ENCODE results near the gene CRELD1.

The CRELD1 gene

GRCh38 chr3:9951598-9951961, 17.9 kb downstream of the CRELD1 start:
- H3K27me3 ChIP-seq (ENCODE audit: control insufficient read depth, insufficient read depth, low read length): peaks cover 16% of the 10 kb centered on the region
- H3K36me3 ChIP-seq (ENCODE audit: control insufficient read depth, insufficient read depth, low read length): peaks cover 8% of the 10 kb centered on the region
- H3K4me3 ChIP-seq (ENCODE audit: low read depth, low read length): peak overlapping the region; percentile 90
- H3K4me1 ChIP-seq (ENCODE audit: control insufficient read depth, insufficient read depth, low read length): peaks cover 20% of the 10 kb centered on the region
- H3K9me3 ChIP-seq (ENCODE audit: control insufficient read depth, insufficient read depth, low read length): no peaks in the 10 kb centered on the region
- H3K9ac ChIP-seq (ENCODE audit: low read depth, low read length): peak overlapping the region; percentile 70

GRCh38 chr3:9951962-9952805, 18.6 kb downstream of the CRELD1 start, which contains the start of gene PRRT3:
Gene PRRT3, minus strand, starts transcription at chr3:9952408. Its CDS starts 2,293 bp downstream, at chr3:9950115.
- Histone ChIP-seq H3K9me3 (ENCODE audit: control insufficient read depth, insufficient read depth, low read length) (no peaks in the 10 kb centered on the region), H3K4me1 (ENCODE audit: control insufficient read depth, insufficient read depth, low read length) (peaks cover 20% of the 10 kb centered on the region), H3K9ac (ENCODE audit: low read depth, low read length) (peak within 1 kb of the TSS; percentile 70), H3K36me3 (ENCODE audit: control insufficient read depth, insufficient read depth, low read length) (peaks cover 8% of the 10 kb centered on the region), H3K4me3 (ENCODE audit: low read depth, low read length) (peak within 1 kb of the TSS; percentile 90), H3K27me3 (ENCODE audit: control insufficient read depth, insufficient read depth, low read length) (peaks cover 16% of the 10 kb centered on the region)

- Histone ChIP-seq H3K9ac (ENCODE audit: low read depth, low read length) (no peak overlapping the region), H3K36me3 (ENCODE audit: control insufficient read depth, insufficient read depth, low read length) (no peaks in the 10 kb centered on the region), H3K4me1 (ENCODE audit: control insufficient read depth, insufficient read depth, low read length) (peaks cover 20% of the 10 kb centered on the region), H3K27me3 (ENCODE audit: control insufficient read depth, insufficient read depth, low read length) (peaks cover 16% of the 10 kb centered on the region), H3K9me3 (ENCODE audit: control insufficient read depth, insufficient read depth, low read length) (no peaks in the 10 kb centered on the region), H3K4me3 (ENCODE audit: low read depth, low read length) (no peak overlapping the region)
These were observed 21.5 kb downstream of the CRELD1 start for GRCh38 chr3:9955067-9955502.

DNA sequence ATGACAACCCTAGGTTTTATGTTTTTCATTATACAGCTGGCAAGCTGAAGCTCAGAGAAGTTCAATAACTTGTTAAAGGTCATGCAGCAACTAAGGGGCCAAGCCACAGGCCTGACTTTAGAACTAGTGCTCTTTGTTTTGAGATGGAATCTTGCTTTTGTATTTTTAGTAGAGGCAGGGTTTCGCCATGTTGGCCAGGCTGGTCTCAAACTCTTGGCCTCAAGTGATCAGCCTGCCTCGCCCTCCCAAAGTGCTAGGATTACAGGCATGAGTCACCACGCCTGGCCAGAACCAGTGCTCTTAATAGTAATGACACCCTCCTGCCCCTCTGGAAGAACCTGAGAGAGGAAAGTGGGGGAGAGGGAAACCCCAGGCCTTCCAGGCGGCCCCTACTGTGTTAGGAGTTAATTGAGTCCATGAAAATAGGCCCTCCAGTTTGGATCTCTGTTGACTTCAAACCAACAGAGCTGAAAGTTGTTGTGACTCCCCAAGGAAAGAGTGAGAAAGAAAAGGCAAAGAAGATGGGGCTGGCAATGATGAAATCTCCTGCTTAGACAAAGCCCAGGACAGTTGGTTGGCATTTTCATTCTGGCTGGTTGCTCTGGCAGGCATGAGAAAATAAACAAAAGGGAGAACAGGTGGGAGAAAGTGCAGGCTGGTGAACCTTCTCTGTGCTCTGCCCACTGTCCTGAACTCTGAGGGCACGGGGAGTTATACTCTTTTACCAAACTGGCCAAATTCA, 22.1 kb downstream of the CRELD1 start:
- Histone ChIP-seq H3K4me3 (ENCODE audit: low read depth, low read length) (no peak overlapping the region), H3K4me1 (ENCODE audit: control insufficient read depth, insufficient read depth, low read length) (peaks cover 20% of the 10 kb centered on the region), H3K27me3 (ENCODE audit: control insufficient read depth, insufficient read depth, low read length) (peaks cover 16% of the 10 kb centered on the region), H3K36me3 (ENCODE audit: control insufficient read depth, insufficient read depth, low read length) (no peaks in the 10 kb centered on the region), H3K9me3 (ENCODE audit: control insufficient read depth, insufficient read depth, low read length) (no peaks in the 10 kb centered on the region), H3K9ac (ENCODE audit: low read depth, low read length) (no peak overlapping the region)

- Histone ChIP-seq H3K4me3 (ENCODE audit: low read depth, low read length) (no peak overlapping the region), H3K9me3 (ENCODE audit: control insufficient read depth, insufficient read depth, low read length) (no peaks in the 10 kb centered on the region), H3K27me3 (ENCODE audit: control insufficient read depth, insufficient read depth, low read length) (peaks cover 12% of the 10 kb centered on the region), H3K36me3 (ENCODE audit: control insufficient read depth, insufficient read depth, low read length) (no peaks in the 10 kb centered on the region), H3K4me1 (ENCODE audit: control insufficient read depth, insufficient read depth, low read length) (peaks cover 16% of the 10 kb centered on the region), H3K9ac (ENCODE audit: low read depth, low read length) (no peak overlapping the region)
These were observed 23.6 kb downstream of the CRELD1 start for GRCh38 chr3:9957214-9957613.

DNA sequence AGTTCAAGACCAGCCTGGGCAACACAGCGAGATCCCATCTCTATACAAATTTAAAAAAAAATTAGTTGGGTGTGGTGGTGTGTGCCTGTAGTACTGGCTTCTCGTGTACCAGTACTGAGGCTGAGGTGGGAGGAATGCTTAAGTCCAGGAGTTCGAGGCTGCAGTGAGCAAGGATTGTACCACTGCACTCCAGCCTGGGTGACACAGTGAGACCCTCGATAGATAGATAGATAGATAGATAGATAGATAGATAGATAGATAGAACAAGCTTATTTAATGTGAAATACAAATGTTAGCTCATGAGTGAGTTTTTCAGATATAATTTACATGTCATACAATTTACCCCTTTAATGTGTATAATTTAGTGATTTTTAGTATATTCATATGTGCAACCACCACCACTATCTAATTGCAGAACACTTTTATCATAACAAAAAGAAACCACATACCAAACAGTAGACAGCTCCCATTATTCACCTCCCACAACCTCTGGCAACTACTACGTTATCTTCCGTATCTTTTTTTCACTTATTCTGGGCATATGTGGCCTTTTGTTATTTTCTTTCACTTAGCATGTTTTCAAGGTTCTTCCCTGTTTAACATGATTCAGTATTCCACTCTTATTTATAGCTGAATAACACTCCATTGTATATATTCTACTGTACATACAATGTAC, 31.7 kb downstream of the CRELD1 start:
- Histone ChIP-seq H3K36me3 (ENCODE audit: control insufficient read depth, insufficient read depth, low read length) (peaks cover 3% of the 10 kb centered on the region), H3K9me3 (ENCODE audit: control insufficient read depth, insufficient read depth, low read length) (no peaks in the 10 kb centered on the region), H3K27me3 (ENCODE audit: control insufficient read depth, insufficient read depth, low read length) (no peaks in the 10 kb centered on the region), H3K9ac (ENCODE audit: low read depth, low read length) (no peak overlapping the region), H3K4me3 (ENCODE audit: low read depth, low read length) (no peak overlapping the region), H3K4me1 (ENCODE audit: control insufficient read depth, insufficient read depth, low read length) (no peaks in the 10 kb centered on the region)

- Histone ChIP-seq H3K27me3 (ENCODE audit: control insufficient read depth, insufficient read depth, low read length) (no peaks in the 10 kb centered on the region), H3K9ac (ENCODE audit: low read depth, low read length) (no peak overlapping the region), H3K9me3 (ENCODE audit: control insufficient read depth, insufficient read depth, low read length) (no peaks in the 10 kb centered on the region), H3K4me3 (ENCODE audit: low read depth, low read length) (no peak overlapping the region), H3K4me1 (ENCODE audit: control insufficient read depth, insufficient read depth, low read length) (no peaks in the 10 kb centered on the region), H3K36me3 (ENCODE audit: control insufficient read depth, insufficient read depth, low read length) (peaks cover 3% of the 10 kb centered on the region)
These were observed 33.2 kb downstream of the CRELD1 start for GRCh38 chr3:9966841-9967240.

DNA sequence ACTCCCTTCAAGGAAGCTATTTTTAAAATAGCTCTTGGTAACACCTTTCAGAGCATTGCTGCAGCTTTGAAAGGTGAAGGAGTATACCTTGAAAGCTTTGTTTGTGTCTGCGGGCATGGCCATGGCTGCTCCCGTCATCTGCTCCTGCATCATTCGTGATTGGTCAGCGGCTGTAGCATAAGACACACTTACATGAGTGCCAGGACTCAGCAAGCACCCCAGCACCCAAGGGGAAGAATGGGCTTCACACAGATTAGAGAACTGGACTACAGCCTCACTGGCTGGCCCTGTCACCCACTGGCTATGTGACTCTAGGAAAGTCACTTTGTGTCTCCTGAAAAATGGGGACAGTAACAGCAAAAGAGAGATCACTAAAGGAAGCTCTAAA, 36.0 kb downstream of the CRELD1 start:
- no peak overlapping the region for H3K9ac ChIP-seq (ENCODE audit: low read depth, low read length)
- no peaks in the 10 kb centered on the region for H3K9me3 ChIP-seq (ENCODE audit: control insufficient read depth, insufficient read depth, low read length)
- H3K36me3 ChIP-seq (ENCODE audit: control insufficient read depth, insufficient read depth, low read length): peaks cover 3% of the 10 kb centered on the region
- H3K4me1 ChIP-seq (ENCODE audit: control insufficient read depth, insufficient read depth, low read length): no peaks in the 10 kb centered on the region
- H3K4me3 ChIP-seq (ENCODE audit: low read depth, low read length): no peak overlapping the region
- H3K27me3 ChIP-seq (ENCODE audit: control insufficient read depth, insufficient read depth, low read length): no peaks in the 10 kb centered on the region

- Histone ChIP-seq H3K4me3 (ENCODE audit: low read depth, low read length) (no peak overlapping the region), H3K27me3 (ENCODE audit: control insufficient read depth, insufficient read depth, low read length) (no peaks in the 10 kb centered on the region), H3K9ac (ENCODE audit: low read depth, low read length) (no peak overlapping the region), H3K9me3 (ENCODE audit: control insufficient read depth, insufficient read depth, low read length) (no peaks in the 10 kb centered on the region), H3K4me1 (ENCODE audit: control insufficient read depth, insufficient read depth, low read length) (no peaks in the 10 kb centered on the region), H3K36me3 (ENCODE audit: control insufficient read depth, insufficient read depth, low read length) (peaks cover 3% of the 10 kb centered on the region)
These were observed 36.5 kb downstream of the CRELD1 start for GRCh38 chr3:9970020-9970652.

DNA sequence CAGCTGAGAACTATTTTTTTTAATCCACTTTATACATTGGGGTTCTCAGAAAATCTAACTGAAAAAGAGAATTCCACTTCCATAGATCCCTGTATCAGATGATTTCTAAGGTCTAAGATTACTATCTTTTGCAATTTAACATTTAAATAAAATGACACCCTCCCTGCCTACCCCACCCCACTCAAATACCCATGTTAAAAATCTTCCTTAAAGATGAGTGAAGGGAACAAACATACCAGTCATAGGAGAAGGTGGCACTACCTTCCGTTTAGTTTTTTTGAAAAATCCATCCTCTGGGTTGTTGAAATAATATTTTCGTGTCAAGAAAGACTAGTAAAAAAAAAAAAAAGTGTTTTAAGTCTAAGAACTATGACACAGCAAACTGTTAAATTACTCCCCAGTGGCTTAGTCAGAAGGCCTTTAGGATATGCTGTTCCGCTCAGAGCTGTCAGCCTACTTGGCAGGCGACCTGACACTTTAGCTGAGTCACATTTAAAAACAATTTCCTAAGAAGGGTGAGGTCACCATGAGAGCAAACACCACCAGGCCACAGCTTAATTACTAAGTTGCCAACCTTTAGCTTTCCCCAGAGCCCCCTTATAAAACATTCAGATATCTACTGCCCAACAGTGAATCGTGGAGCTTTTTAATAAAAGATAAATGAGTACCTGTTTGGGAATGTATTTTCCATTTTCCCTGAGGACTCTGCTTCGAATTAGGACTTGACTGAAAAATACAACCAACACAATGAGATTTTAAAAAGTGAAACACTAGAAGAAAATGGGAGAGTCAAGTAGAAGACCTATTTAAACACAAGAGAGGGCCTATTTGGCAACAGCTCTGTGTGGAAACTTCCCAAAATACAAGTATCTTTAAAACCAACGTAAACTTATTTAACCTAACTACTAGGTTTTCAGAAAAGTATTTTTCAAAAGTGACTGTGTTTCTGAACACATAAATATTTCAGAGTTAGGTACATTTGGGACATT, 43.4 kb downstream of the CRELD1 start:
- Histone ChIP-seq H3K27me3 (ENCODE audit: control insufficient read depth, insufficient read depth, low read length) (no peaks in the 10 kb centered on the region), H3K9ac (ENCODE audit: low read depth, low read length) (no peak overlapping the region), H3K4me1 (ENCODE audit: control insufficient read depth, insufficient read depth, low read length) (no peaks in the 10 kb centered on the region), H3K4me3 (ENCODE audit: low read depth, low read length) (no peak overlapping the region), H3K9me3 (ENCODE audit: control insufficient read depth, insufficient read depth, low read length) (no peaks in the 10 kb centered on the region), H3K36me3 (ENCODE audit: control insufficient read depth, insufficient read depth, low read length) (peaks cover 6% of the 10 kb centered on the region)

Measured in iPS-15b (cell line).